ENCODE measurements around the gene CNTNAP4. TPM values are rescaled to one million over a fixed set of nuclear protein-coding genes. Genes with fewer than 3 reads are reported as not detected.

CNTNAP4 gene
- total and polyA plus RNA-seq, 2 of the 8 experiments (the other 6 are each of a cell fraction or from before 2014, with no cell fraction given) = not detected

GRCh38 chr16:76598498-76598897 lies 321.3 kb downstream of the CNTNAP4 start (continued):
- no peak for TF ChIP-seq CHD7 (IDR thresholded peaks at IDR 0.05; ENCODE audit: insufficient replicate concordance, low read length)
- TF ChIP-seq CBX8 (IDR thresholded peaks at IDR 0.05; ENCODE audit: borderline replicate concordance, low read depth, low read length) = no peak
- no peak for TF ChIP-seq CHD1 (IDR thresholded peaks at IDR 0.05; ENCODE audit: low read depth, low read length)
- no peak for TF ChIP-seq MAX (IDR thresholded peaks at IDR 0.05)
